Effector CD8-positive, alpha-beta T cell (primary cell): Measurements from ENCODE around the gene CCDC85C.

Experiments used
- DNase-seq: peaks from one replicate; lab custom pipeline; 2025; lab: John Stamatoyannopoulos, UW

The CCDC85C gene

DNA sequence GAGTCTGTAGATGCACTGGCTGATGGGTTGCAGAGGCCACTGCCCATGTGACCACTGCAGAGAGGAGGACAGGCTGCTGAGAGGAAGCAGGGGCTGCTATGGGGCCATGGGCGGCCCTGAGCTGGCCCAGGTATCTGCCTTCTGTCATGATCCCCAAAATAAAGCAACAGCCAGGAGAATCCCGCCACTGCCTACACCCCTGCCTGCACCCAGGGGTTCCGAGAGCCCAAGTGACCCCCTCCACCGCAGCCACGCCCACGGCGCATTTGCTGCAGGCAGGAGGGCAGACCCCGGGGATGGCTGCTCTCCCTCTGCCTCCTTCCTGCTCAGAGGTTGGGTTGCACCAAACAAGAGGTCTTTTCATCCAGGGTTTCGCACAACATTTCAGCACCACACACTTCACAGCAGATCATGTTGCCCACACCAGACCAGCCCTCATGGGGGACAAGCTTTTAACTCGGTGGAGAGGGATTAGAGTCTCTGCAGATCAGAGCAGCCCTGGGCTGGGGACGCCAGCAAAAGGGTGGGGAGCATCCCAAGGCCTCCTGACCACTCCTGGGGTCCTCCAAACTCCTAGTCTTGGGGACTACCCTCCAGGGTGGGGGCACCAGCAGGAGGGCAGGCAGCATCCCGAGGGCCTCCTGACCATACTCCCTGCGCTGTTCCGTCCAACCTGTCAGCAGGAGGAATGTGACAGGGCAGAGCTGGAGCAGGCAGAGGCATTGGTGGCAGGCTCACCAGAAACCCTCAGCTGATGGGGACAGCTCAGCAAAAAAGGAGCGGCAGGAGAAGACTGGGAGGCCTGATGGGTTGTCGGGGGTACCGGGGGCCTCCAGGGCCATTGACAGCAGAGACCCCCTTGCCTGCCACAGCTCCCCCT is 14.1 kb downstream of the CCDC85C start:
- DNase-seq: no peak

DNA sequence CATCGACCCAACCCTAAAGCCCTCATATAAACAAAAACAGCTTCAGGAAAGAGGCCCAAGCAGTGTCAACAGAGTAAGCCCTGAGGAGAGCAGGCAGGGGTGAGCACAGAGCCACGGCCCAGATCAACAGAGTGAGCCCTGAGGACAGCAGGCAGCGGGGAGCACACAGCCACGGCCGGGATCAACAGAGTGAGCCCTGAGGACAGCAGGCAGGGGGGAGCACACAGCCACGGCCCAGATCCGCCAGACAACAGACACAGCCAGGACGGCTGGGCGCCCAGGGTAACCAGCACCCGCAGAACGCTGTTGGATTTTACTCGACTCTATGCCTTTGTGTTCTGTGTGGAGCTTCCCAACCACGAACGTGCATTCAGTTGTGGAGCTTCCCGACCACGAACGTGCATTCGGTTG is 15.0 kb downstream of the CCDC85C start:
- no peak for DNase-seq

DNA sequence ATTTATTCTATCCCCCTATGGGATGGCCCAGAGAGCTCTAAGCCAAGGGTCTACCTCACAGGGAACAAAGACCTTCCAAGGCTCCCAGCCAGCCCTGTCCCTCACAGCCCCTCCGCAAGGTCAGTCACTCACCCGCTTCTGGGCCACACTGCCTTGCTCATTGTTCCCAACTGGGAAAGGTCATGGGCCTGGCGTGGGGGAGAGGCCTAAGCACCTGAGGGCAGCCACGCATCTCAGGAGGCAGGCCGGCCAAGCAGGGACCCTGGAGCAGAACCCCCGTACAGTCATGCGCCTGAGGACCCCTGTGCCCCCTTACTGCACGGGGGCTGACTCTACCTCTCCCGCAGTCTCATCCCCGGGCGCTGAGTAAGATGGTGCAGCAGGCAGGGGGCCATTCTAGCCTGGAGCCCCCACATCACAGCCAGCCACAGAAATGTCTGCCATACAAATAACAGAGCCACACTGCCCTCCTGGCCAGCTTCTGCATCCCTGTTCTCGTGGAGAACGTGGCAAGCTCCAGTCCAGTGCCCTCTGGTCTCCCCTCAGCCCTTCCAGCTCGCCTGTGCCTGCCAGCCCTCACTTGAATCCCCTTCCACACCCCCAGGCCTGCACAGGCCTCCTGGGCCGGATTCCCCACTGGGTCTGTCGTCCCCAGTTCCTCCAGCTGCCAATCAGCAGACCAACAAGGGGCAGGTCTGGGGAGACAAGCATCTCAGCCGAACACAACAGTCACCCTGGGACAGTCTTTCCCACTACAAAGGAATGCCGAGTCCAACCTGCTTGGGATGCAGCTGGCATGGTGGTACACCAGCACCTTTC is 16.3 kb downstream of the CCDC85C start:
- no peak for DNase-seq

DNA sequence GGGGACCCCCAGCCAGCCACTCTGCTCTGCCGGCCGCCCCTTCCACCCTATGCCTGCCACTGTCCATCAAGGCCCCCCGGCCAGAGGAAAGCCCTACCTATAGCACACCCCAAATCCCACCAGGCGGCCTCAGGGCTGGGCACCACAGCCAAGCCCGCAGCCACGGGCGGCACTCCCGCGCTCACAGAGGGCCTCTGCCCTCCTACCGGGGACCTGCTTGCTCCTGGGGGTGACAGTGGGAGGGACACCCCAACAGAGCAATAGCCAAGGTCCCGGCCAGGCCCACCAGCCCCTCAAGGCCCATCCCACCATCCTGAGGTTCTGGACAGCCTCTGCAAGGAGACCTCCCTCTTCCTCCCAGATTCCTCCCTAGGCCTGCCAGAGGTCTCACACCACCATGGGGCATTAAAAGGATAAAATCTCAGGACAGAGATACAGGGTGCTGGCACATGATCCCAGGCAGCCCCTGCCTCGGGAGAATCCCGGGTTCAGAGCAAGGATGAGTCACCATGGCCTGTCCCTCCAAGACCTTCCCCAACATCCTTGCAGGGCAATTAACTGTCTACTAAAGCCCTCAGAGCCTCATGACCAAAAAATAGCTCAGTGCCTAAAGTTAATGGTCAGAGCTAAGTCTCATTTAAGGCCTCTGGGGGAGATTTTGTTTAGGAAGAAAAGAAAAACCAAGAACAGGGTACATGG is 17.1 kb downstream of the CCDC85C start:
- DNase-seq: no peak

DNA sequence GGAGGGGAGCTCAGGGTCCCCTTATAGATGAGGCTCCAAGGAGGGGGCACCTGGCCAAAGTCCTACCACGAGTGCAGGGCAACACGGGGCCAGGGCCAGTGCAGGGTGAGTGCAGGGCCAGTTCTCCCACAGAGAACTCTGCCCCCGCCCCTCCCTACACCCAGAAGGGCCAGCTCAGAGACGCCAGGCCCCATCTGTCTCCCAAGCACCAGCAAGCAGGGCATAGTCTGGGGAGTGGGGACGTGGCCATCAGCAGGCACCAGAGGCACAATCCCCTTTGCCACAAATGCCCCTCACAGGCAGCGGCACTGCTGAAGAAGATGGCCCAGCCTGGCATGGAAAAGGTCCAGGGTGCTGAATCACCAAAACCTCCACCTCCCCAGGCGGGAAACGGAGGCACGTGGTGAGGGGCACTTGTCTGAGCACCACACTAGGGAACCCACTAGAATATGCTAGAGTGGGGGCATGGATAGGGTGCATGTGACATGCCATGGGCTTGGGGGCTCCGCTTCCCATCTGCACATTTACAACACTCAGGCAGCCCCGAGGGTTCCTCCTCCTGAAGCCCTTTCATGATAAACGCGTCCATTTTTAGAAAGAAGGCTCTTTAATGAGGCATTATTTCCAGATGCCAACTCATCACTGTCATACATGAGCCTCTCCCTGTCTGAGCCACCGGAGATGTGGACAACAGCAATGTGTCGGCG is 17.8 kb downstream of the CCDC85C start:
- DNase-seq: no peak

DNA sequence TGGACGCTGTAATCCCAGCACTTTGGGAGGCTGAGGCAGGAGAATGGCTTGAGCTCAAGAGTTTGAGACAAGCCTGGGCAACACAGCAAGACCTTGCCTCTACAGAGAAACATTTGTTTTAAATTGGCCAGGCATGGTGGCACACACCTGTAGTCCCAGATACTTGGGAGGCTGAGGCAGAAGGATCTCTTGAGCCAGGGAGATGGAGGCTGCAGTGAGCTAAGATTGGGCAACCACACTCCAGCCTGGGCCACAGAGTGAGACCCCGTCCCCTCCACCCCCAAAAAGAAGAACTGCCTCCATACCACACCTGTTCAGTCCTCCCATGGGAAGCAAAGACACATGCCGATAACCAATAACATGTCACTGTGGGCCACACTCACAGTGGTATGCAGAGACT is 19.2 kb downstream of the CCDC85C start:
- no peak for DNase-seq

DNA sequence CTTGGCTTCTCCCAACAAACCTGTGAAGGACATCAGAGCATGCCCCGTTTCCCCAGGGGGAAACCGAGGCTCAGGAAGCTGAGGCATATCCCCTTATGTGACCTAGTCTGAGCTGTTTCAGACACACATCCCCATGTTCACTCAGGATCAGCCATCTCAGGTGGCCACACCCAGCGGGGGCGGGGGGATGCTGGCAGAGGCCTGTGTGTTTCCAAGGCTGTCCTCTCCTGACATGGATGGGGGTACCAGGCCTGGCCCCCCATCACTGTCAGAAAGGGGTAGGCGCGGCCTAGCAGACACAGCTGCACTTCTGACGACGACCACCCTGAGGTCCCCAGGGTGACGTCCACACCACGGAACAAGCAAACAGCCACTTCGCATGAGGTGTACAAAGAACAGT is 22.1 kb downstream of the CCDC85C start:
- DNase-seq: no peak

DNA sequence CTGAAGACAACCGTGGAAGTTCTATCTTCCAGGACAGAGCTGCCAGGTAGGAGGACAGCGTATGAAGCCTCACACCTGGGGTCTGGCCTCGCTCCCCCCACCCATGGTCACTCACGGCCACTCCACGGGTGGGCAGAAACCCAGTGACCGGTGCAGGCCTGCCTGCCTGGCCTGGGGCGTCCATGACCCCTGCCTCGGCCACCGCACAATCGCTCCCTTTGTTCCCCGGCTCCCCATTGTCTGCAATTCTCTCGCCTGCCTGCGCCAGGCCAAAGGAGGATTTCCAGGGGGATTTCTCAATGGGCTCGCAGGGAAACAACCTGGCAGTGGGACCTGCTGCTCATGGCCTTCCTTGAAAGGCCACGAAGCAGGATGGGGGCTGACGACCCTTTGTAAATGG is 22.6 kb downstream of the CCDC85C start:
- no peak for DNase-seq

DNA sequence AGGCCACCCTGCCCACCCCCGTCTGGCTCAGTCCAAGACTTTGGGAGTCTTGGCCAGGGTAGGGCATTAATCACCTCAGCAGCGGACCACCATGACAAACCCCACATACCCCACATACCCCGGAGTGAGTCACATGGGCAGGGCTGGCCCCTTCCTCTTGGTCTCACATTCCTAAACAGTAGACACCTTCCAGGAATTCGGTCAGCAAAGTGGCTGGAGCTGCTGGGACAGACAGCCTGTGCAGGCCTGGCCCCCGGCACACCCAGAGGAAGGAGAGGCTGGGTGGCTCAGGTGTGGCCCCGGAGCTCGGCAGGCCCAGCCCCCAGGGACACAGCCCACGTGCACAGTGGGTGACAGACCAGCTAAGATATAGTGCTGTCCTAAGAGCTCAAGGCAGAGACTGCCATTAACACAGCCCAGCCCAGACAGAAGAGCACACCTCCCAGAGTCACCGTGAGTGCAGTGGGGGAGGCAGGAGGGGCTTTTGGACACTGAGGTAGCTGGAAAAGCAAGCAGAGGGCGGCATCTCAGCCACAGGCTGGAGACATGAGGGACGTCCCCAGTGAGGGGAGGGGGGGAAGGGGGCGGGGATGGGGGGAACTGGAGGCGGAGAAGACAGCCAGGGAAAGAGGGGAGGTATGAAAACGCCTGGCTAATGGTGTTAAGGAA is 24.0 kb downstream of the CCDC85C start:
- no peak for DNase-seq

DNA sequence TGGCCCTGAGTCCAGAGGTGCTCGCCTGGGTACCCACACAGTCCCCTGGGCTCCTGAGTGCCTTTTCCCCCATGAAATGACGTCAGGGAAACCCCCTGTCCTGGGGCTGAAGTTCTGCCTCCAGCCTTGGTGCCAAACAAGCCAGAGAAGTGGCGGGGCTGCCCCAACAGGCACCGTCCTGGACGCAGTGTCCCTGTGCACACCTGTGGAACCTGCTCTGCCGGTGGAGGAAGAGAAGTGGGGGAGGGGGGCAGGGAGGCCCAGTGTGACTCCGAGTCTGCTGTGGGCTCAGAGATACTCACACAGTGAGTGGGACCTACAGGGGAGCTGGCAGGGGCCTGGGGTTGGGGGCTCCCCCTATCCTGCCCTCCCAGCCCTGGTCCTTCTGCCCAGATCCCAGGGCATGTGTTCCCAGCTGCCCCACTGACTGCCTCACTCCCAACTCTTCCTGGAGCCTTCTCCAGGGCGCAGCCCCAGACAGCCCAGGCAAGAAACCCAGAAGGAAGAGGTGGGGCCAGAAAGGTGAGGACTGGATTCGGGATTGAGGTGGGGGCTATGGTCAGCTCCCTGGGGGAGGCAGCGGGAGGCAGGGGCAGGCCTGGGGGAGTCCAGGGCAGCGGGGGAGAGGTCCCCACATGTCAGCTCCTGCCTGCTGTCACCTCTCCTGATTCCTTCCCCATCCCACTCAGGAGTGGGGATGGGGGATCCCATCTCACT is 24.7 kb downstream of the CCDC85C start:
- no peak for DNase-seq

DNA sequence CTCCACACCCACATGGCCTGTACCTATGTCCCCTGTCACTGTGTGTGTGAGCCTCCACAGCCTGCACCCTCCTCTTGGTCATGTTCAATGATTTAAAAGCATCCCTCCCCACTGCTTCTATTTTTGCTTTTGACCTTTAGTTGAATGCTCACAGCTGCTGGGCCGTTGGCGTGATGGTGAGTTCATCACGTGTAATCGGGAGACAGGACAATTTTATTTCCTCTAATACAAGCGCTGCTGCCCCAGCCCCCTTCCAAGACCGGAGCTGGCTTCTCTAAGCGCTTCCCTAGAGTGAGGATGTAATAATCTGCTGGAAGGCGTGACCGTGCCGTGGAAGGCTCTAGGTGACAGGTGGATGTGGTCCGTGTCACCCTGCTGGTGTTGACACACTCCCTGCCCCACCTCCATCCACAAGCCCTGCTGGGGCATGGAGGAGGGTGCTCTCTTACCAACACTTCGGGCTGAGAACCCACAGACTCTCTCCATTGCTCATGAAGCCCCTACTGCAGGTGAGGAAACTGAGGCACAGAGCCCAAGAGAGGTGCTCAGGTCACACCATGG is 25.4 kb downstream of the CCDC85C start:
- DNase-seq: no peak

DNA sequence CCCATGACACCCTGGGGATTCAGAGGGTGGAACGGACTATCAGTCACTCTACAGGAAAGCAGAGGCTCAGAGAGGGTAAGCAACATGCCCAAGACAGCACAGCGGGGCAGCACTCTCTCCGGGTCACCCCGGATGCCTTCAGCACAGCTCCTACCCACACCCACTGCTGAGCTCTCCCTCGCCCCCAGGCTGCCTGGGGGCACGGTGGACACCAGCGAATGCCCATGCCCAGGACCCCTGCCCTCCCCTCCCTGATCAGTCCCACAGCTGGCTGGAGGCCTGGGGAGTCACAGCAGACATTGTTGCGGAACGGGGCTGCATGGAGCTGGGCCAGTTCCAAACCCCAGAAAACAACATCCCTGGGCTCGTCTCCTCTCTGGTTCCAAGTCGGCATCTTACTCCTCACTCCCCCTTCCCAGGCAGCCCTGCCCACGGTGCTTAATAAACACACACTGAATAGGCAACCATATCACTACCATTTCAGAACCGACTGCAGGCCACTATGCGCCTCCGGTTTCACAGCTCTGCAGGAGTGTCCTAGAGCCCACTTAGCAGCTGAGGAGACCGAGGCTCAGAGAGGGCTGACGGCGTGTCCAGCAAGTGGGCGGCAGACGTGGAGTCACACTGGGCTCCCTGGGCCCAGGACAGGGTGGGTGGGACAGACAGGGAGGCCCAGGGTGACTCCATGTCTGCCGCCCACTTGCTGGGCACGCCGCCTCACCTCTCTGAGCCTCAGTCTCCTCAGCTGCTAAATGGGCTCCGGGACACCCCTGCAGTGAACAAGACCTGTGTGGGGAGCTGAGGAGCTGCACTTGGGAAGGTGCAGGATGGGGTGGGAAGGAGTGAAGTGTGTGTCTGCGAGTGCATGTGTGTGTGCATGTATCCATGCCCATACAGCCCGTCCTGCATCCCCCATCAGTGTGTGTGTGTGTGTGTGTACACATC is 27.0 kb downstream of the CCDC85C start:
- no peak for DNase-seq

DNA sequence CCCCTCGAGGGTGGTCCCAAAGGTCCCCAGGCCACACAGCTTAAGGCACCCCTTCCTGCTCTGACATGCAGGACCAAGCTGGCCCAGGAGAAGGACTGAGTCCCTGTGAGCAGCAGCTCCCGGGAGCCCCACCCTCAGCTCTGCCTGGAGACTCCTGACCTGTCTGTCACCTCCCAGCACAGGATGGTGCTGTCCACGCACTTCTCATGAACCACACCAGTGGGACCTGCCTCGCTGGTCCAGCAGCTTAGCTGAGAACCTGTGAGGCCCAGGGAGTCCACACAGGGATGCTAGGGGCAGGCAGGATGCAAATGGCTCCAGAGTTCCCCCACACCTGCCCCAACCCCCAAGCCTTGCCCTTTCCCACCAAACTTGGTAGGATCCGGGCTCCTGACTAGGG is 27.7 kb downstream of the CCDC85C start:
- no peak for DNase-seq

DNA sequence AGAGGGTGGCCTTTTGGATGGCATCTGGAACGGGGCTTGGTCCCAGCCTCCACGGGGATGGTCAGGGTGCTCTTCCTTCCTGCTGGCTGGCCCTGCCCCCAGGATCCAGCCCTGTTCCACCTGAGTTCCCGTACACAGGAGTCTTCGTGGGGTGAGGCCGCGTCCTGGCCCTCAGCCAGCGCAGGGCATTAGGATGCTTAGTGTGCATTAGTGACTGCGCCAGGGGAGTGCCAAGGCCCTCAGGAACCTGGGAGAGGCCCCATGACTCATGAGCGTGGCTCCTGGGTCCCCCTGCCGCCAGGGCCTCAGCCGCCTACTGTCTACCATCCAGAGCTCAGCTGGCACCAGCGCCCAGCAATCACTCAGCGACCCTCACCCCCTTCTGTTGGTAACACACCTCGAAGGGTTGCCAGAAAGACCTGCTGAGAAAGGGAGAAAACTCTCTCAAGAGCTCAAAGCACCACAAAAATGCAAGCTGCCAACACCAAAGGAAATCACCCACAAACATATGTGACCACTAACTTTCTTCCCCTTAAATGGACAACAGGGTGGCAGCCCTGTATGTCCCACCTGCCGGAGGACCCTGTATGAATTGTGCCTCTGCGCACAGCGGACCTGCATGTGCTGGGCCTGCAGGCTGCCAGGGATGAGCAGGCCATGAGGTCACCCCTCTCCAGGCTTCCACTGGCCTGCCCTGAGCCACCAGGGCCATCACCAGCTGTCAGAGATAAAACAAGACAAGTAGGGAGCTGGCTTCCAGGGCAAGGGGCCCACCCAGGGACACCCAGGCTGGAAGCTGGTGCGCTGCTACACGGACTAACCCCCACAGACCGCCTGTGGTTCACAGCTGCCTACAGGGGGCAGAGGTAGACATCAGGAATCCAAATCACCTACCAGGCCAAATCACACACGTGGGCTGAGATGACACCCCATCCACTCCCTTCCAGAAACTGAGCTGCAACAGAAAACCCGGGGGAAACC is 28.7 kb downstream of the CCDC85C start:
- no peak for DNase-seq

DNA sequence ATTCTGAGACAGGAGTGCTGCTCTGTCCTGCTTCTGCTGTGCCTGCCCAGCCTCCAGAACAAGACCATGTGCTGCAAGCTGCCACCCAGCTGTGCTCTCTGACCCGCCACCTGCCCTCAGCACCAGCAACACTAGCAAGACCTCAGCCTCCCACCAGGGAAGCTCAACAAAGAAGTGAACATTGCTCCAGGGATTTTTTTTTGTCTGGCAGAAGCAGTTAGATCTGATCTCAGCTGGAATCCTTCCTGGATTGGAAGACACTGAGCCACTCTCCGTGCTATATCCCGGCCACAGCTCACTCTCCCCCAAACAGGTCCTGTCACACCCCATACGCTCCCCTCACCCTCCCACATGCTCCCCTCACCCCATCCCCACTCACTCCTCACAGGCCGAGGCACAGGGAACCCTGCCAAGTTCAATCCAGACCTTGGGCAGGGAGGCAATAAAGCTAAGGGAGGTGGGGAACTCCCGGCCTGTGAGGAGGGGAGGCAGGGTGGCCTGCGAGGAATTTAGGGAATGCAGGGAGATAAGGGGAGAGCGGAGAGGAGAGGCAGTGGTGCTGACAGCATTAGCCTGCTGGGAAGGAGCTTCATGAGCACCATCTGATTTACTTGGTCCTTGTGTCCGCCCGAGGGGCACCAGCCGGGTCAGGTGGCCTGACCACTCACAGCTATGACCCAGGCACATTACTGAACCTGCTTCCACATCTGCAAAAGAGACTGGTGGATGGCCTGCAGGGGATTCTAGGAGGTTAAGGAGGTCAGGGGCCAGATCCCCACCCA is 29.7 kb downstream of the CCDC85C start:
- no peak for DNase-seq

DNA sequence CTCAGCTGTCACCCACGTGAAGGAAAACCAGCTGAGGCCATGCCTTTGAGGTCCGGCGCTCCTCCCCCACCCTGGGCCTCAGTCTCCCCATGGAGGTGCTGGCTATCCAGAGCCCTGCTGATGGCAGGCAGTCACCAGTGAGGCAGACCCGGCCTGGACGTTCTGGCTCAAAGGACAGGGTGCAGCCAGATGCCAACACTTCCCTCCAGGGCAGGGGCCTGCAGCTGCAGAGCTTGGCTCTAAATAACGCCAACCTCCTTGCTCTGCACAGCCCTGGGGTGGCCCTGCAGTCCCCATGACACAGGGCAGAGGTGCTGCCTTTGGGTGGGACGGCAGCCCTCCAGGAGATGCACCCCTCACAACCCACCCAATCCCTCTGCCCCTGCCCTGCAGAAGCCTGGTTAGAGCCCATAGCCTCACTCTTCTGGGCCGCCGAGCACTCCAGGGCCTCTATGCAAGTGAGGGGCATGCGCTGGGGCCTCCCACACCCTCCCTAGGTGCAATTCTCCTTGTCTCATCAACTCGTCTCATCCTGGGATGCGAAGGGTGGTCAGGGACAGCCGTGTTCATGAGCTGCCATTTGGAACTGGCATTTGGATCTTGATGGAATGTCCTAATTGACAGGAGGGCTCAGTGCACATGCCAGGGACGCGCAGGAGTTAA is 30.4 kb downstream of the CCDC85C start:
- DNase-seq: no peak

DNA sequence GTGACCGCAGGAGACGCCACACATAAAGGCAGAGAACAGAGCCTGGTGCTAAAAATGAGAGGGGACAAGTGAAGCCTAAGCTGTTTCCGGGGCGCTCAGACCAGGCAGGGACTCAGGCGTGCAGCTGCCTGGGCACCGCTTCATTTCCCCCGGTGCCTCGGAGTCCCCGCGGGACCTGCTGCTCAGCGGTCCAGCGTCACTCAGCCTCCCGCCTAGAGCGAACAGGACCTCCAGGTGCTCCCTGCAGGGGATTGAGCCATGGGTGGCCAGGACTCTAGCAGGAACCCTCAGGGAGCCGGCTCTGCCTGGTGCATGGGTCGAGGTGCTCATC is 31.0 kb downstream of the CCDC85C start:
- DNase-seq: no peak
